ENCODE results near the gene PCDHB3. TPM values are rescaled to one million over a fixed set of nuclear protein-coding genes. Genes with fewer than 3 reads are reported as not detected.
"Not testable (repeated sequence)": the region's sequence is repeated elsewhere in the genome, so short reads cannot be mapped to it uniquely, and the experiment has no call there.

PCDHB3 gene
- total RNA-seq, 2 donors from 2014 or later, result not detected

DNA sequence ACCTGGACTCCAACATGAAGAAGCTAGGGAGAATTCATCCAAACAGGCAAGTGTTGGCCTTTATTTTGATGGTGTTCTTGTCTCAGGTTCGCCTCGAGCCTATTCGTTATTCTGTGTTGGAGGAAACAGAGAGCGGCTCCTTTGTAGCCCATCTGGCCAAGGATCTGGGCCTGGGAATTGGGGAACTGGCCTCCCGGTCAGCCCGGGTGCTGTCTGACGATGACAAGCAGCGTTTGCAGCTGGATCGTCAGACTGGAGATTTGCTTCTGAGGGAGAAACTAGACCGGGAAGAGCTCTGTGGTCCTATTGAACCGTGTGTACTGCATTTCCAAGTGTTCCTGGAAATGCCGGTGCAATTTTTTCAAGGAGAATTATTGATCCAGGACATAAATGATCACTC, 21.7 kb downstream of the PCDHB3 start:
- DNase-seq (ENCODE audit: low spot score in 2 of 2) (no peak), ATAC-seq (no peak)
- H3K27ac Mint-ChIP-seq, result no peak overlapping the region
- peaks cover 19 to 22% of the 10 kb centered on the region in 2 donors for H3K36me3 Mint-ChIP-seq
- H3K9me3 Mint-ChIP-seq, result peaks cover 7 to 11% of the 10 kb centered on the region in 2 donors

DNA sequence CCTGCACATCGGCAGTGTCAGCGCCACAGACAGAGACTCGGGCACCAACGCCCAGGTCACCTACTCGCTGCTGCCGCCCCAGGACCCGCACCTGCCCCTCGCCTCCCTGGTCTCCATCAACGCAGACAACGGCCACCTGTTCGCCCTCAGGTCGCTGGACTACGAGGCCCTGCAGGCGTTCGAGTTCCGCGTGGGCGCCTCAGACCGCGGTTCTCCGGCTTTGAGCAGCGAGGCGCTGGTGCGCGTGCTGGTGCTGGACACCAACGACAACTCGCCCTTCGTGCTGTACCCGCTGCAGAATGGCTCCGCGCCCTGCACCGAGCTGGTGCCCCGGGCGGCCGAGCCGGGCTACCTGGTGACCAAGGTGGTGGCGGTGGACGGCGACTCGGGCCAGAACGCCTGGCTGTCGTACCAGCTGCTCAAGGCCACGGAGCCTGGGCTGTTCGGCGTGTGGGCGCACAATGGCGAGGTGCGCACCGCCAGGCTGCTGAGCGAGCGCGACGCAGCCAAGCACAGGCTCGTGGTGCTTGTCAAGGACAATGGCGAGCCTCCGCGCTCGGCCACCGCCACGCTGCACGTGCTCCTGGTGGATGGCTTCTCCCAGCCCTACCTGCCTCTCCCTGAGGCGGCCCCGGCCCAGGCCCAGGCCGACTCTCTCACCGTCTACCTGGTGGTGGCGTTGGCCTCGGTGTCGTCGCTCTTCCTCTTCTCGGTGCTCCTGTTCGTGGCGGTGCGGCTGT, 23.3 kb downstream of the PCDHB3 start:
- not testable (repeated sequence) for H3K27ac Mint-ChIP-seq; DNase-seq (ENCODE audit: low spot score in 2 of 2); ATAC-seq
- H3K36me3 Mint-ChIP-seq, result peaks cover 19 to 22% of the 10 kb centered on the region in 2 donors
- H3K9me3 Mint-ChIP-seq, result peaks cover 7 to 11% of the 10 kb centered on the region in 2 donors

GRCh38 chr5:141127305-141127704, 27.0 kb downstream of the PCDHB3 start:
- Mint-ChIP-seq H3K36me3 (peaks cover 10 to 15% of the 10 kb centered on the region in 2 donors), H3K9me3 (peaks cover 6 to 7% of the 10 kb centered on the region in 2 donors), H3K27ac (no peak overlapping the region)
- DNase-seq (ENCODE audit: low spot score in 2 of 2) (no peak), ATAC-seq (no peak)

- no peak within 1 kb of the TSS for H3K27ac Mint-ChIP-seq
- peaks cover 13 to 31% of the 10 kb centered on the region in 2 donors for H3K9me3 Mint-ChIP-seq
- DNase-seq (ENCODE audit: low spot score in 2 of 2) (no peak), ATAC-seq (no peak)
- H3K36me3 Mint-ChIP-seq, result peaks cover 28 to 32% of the 10 kb centered on the region in 2 donors
These were observed 34.9 kb downstream of the PCDHB3 start, which contains the start of gene PCDHB5 for GRCh38 chr5:141135030-141135717. Gene PCDHB5 (plus strand): TSS chr5:141135206. CDS start chr5:141135435, 229 bp downstream.

- H3K9me3 Mint-ChIP-seq, result peaks cover 13 to 31% of the 10 kb centered on the region in 2 donors
- H3K27ac Mint-ChIP-seq, result no peak overlapping the region
- ATAC-seq (no peak), DNase-seq (ENCODE audit: low spot score in 2 of 2) (no peak)
- peaks cover 28 to 32% of the 10 kb centered on the region in 2 donors for H3K36me3 Mint-ChIP-seq
These were observed 35.5 kb downstream of the PCDHB3 start for GRCh38 chr5:141135718-141136266.

GRCh38 chr5:141137346-141137745, 37.1 kb downstream of the PCDHB3 start:
- H3K27ac Mint-ChIP-seq; DNase-seq (ENCODE audit: low spot score in 2 of 2); ATAC-seq: not testable (repeated sequence)
- H3K36me3 Mint-ChIP-seq, result peaks cover 28 to 32% of the 10 kb centered on the region in 2 donors
- H3K9me3 Mint-ChIP-seq, result peaks cover 13 to 31% of the 10 kb centered on the region in 2 donors

DNA sequence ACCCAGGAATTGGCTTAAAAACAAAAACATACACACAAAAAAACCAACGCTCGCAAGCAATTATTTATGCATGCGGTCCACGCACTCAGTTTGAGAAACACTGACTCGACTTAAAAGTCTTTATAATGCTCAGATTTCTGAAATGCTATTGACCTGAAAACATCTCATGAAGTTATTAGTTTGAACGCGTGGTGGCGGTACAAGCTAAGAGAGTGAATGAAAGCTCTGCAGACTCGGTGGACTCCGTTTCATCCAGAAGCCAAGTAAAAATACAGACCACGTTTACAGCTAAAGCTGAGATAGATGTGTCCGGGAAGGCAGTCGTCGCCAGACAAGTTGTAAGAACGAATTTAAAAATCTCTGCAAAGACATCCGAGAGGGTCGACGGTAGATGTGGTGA, 49.5 kb downstream of the PCDHB3 start, which contains the start of gene PCDHB6:
Gene PCDHB6 (plus strand): TSS at position 246 of the 400 bp plus-strand sequence. CDS start 201 bp downstream, outside the sequence.
- no peak within 1 kb of the TSS for H3K27ac Mint-ChIP-seq
- peaks cover 14% of the 10 kb centered on the region in 2 donors for H3K9me3 Mint-ChIP-seq
- ATAC-seq (no peak), DNase-seq (ENCODE audit: low spot score in 2 of 2) (no peak)
- peaks cover 28 to 30% of the 10 kb centered on the region in 2 donors for H3K36me3 Mint-ChIP-seq

- peaks cover 14% of the 10 kb centered on the region in 2 donors for H3K9me3 Mint-ChIP-seq
- no peak overlapping the region for H3K27ac Mint-ChIP-seq
- ATAC-seq (no peak), DNase-seq (ENCODE audit: low spot score in 2 of 2) (no peak)
- H3K36me3 Mint-ChIP-seq, result peaks cover 30 to 31% of the 10 kb centered on the region in 2 donors
These were observed 50.1 kb downstream of the PCDHB3 start for GRCh38 chr5:141150224-141150992.

DNA sequence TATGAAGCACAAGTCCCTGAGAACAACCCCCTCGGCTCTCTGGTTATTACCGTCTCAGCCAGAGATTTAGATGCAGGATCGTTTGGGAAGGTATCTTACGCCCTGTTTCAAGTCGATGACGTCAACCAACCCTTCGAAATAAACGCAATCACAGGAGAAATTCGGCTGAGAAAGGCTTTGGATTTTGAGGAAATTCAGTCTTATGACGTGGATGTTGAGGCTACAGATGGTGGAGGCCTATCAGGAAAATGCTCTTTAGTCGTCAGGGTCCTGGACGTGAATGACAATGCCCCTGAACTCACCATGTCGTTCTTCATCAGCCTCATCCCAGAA, 50.7 kb downstream of the PCDHB3 start:
- H3K9me3 Mint-ChIP-seq, result peaks cover 14 to 17% of the 10 kb centered on the region in 2 donors
- no peak for ATAC-seq
- H3K36me3 Mint-ChIP-seq, result peaks cover 34 to 37% of the 10 kb centered on the region in 2 donors
- no peak for DNase-seq (ENCODE audit: low spot score in 2 of 2)
- no peak overlapping the region for H3K27ac Mint-ChIP-seq

DNA sequence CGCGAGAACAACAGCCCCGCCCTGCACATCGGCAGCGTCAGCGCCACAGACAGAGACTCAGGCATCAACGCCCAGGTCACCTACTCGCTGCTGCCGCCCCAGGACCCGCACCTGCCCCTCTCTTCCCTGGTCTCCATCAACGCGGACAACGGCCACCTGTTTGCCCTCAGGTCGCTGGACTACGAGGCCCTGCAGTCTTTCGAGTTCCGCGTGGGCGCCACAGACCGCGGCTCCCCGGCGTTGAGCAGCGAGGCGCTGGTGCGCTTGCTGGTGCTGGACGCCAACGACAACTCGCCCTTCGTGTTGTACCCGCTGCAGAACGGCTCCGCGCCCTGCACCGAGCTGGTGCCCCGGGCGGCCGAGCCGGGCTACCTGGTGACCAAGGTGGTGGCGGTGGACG, 51.4 kb downstream of the PCDHB3 start:
- not testable (repeated sequence) for ATAC-seq; H3K27ac Mint-ChIP-seq; DNase-seq (ENCODE audit: low spot score in 2 of 2)
- peaks cover 38 to 43% of the 10 kb centered on the region in 2 donors for H3K36me3 Mint-ChIP-seq
- H3K9me3 Mint-ChIP-seq, result peaks cover 17 to 23% of the 10 kb centered on the region in 2 donors

DNA sequence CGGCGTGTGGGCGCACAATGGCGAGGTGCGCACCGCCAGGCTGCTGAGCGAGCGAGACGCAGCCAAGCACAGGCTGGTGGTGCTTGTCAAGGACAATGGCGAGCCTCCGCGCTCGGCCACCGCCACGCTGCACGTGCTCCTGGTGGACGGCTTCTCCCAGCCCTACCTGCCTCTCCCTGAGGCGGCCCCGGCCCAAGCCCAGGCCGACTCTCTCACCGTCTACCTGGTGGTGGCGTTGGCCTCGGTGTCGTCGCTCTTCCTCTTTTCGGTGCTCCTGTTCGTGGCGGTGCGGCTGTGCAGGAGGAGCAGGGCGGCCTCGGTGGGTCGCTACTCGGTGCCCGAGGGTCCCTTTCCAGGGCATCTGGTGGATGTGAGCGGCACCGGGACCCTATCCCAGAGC, 51.8 kb downstream of the PCDHB3 start:
- not testable (repeated sequence) for ATAC-seq; H3K27ac Mint-ChIP-seq; DNase-seq (ENCODE audit: low spot score in 2 of 2)
- peaks cover 43 to 48% of the 10 kb centered on the region in 2 donors for H3K36me3 Mint-ChIP-seq
- H3K9me3 Mint-ChIP-seq, result peaks cover 18 to 26% of the 10 kb centered on the region in 2 donors

Other genes starting within 250 kb of the PCDHB3 start
- gene PCDHA10, start 244.6 kb upstream of the PCDHB3 start, total RNA-seq, result not detected
- gene PCDHA11, start 231.5 kb upstream of the PCDHB3 start, total RNA-seq, result not detected
- not detected for gene PCDHA12, start 225.2 kb upstream of the PCDHB3 start, total RNA-seq
- gene PCDHA13, start 218.3 kb upstream of the PCDHB3 start, total RNA-seq, result not detected
- not detected for gene PCDHAC1, start 174.2 kb upstream of the PCDHB3 start, total RNA-seq
- not detected for gene PCDHAC2, start 134.0 kb upstream of the PCDHB3 start, total RNA-seq
- gene PCDHB1, start 49.1 kb upstream of the PCDHB3 start, total RNA-seq, result not detected
- gene PCDHB2, start 5.9 kb upstream of the PCDHB3 start, total RNA-seq, result not detected
- gene PCDHB4, start 21.3 kb downstream of the PCDHB3 start, total RNA-seq, result not detected
- gene PCDHB5, start 34.7 kb downstream of the PCDHB3 start, total RNA-seq, result under 1 TPM in 1 of 2 donors, not detected in 1; 0.08 TPM
- not detected for gene PCDHB6, start 49.6 kb downstream of the PCDHB3 start, total RNA-seq
- gene PCDHB7, start 72.2 kb downstream of the PCDHB3 start, total RNA-seq, result not detected
- not detected for gene PCDHB8, start 77.3 kb downstream of the PCDHB3 start, total RNA-seq
- gene PCDHB16, start 81.9 kb downstream of the PCDHB3 start, total RNA-seq, result not detected
- gene PCDHB9, start 86.7 kb downstream of the PCDHB3 start, total RNA-seq, result not detected
- gene PCDHB10, start 91.9 kb downstream of the PCDHB3 start, total RNA-seq, result not detected
- not detected for gene PCDHB11, start 99.2 kb downstream of the PCDHB3 start, total RNA-seq
- not detected for gene PCDHB12, start 108.2 kb downstream of the PCDHB3 start, total RNA-seq
- gene PCDHB13, start 113.4 kb downstream of the PCDHB3 start, total RNA-seq, result not detected
- gene PCDHB14, start 122.9 kb downstream of the PCDHB3 start, total RNA-seq, result not detected
- not detected for gene PCDHB15, start 144.9 kb downstream of the PCDHB3 start, total RNA-seq
- under 1 TPM in 1 of 2 donors, not detected in 1; 0.23 TPM for gene SLC25A2, start 203.6 kb downstream of the PCDHB3 start, total RNA-seq
- 10 to 100 TPM; 44.7 to 46.7 TPM for gene TAF7, start 220.3 kb downstream of the PCDHB3 start, total RNA-seq
- gene PCDHGA1, start 230.0 kb downstream of the PCDHB3 start, total RNA-seq, result under 1 TPM in 1 of 2 donors, not detected in 1; 0.11 TPM
- not detected for gene PCDHGA2, start 238.3 kb downstream of the PCDHB3 start, total RNA-seq
- gene PCDHGA3, start 243.4 kb downstream of the PCDHB3 start, total RNA-seq, result not detected
- not detected for gene PCDHGB1, start 249.6 kb downstream of the PCDHB3 start, total RNA-seq

All from activated naive CD4-positive, alpha-beta T cell treated with anti-CD3 and anti-CD28 coated beads, Interleukin-2, amount 50 U/mL, for 72 hours (primary cell).